KMS-11 (cell line): Measurements from ENCODE around the gene ANKLE2.

Source experiments
- H2AFZ ChIP-seq: fragments of 200-600 bp; sonication (generic); 2 replicates; pipeline ENCODE4 v1.6.1; 2016; ENCODE audit warnings: antibody characterized with exemption, mixed run types, low read depth
- H3K27ac ChIP-seq: fragments of 200-600 bp; sonication (generic); 2 replicates; pipeline ENCODE4 v1.6.1; 2016; ENCODE audit warnings: mild to moderate bottlenecking, mixed run types
- H3K27me3 ChIP-seq: fragments of 200-600 bp; sonication (generic); 2 replicates; pipeline ENCODE4 v1.6.1; 2017; ENCODE audit warnings: mild to moderate bottlenecking, low read depth, mixed run types, moderate library complexity; ENCODE audit not compliant: insufficient read depth
- H3K36me3 ChIP-seq: fragments of 200-600 bp; sonication (generic); 2 replicates; pipeline ENCODE4 v1.6.1; 2017; ENCODE audit warnings: mild to moderate bottlenecking, mixed run types; ENCODE audit not compliant: insufficient read depth
- H3K4me1 ChIP-seq: fragments of 200-600 bp; sonication (generic); 2 replicates; pipeline ENCODE4 v1.6.1; 2016; ENCODE audit warnings: mild to moderate bottlenecking, low read depth, mixed run types; ENCODE audit not compliant: poor library complexity, severe bottlenecking
- H3K4me2 ChIP-seq: fragments of 200-600 bp; sonication (generic); 2 replicates; pipeline ENCODE4 v1.7.0; 2016; ENCODE audit warnings: mild to moderate bottlenecking, mixed run types
- H3K4me3 ChIP-seq: fragments of 200-600 bp; sonication (generic); IDR thresholded peaks from 2 replicates; pipeline ENCODE4 v1.6.1; 2017; ENCODE audit warnings: low read depth, low read length, mixed read lengths; ENCODE audit not compliant: insufficient read depth
- H3K79me2 ChIP-seq: fragments of 200-600 bp; sonication (generic); 2 replicates; pipeline ENCODE4 v1.6.1; 2016; ENCODE audit warnings: low read depth, mixed run types; ENCODE audit not compliant: insufficient read depth
- H3K9ac ChIP-seq: fragments of 200-600 bp; sonication (generic); 2 replicates; pipeline ENCODE4 v1.6.1; 2016; ENCODE audit warnings: mild to moderate bottlenecking, mixed run types
- H4K20me1 ChIP-seq: fragments of 200-600 bp; sonication (generic); 2 replicates; pipeline ENCODE4 v1.6.1; 2016; ENCODE audit warnings: mild to moderate bottlenecking, mixed run types; ENCODE audit not compliant: insufficient read depth
- TF ChIP-seq, protein P1 (sequence below): fragments of 200-600 bp; sonication (generic); conservative IDR thresholded peaks from 2 replicates; pipeline ENCODE4 v1.6.1; 2017; ENCODE audit warnings: low read depth, mild to moderate bottlenecking, antibody characterized with exemption, low read length, moderate library complexity, mixed read lengths

Gene ANKLE2

DNA sequence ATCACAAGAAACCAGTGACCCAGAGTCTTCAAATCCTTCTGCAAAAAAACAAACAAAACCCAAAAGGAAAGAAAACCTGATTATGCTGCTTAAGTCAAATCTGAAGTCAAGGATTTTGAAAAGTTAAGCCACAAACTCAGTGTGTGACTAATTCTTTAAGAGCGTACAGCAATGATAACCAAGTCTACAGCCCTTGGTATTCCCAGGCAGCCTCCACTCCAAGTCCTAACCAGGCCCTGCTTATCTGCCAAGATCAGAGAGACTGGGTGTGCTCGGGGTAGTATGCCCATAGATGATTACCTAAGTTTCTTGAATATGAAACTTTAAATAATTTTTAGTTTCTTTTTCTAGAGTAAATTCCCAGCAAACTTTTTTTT lies 37.9 kb downstream of the ANKLE2 start:
- no peaks in the 10 kb centered on the region for H4K20me1 ChIP-seq

DNA sequence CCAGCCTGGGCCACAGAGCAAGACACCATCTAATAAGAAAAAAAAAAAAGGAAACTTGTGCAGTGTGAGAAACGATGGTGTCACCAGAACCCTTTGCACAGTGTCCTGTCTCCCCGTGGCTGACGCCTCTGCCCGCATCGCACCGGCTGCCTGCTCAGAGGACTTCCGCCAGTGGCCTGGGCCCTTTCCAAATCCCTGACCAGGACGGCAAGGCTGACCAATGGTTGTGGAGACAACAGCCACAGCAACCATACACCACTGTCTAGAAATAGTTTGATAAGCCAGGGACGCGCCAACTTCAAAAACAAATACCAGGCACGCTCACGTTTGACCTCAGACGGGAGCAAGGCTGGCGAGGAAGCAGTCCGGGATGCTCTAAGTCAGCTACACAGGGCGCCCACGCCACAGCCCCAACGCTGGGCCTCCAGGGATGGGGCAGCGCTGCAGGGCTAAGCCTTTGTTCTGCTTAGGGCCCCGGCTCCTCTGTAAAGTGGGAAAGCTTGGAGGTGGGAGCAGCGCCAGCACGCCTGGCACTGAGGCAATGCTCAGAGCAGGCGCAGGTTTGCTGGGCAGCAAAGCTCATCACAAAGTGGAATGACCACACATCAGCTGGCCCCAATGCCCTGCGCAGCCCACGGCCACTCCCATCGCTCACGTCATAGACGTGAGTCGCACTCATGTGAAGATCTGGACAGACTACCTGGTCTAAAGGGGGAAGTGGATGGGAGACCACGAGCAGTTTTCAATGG lies 38.4 kb downstream of the ANKLE2 start:
- Histone ChIP-seq H3K4me3 (no peak overlapping the region), H3K4me2 (no peak overlapping the region), H4K20me1 (no peaks in the 10 kb centered on the region), H3K79me2 (no peaks in the 10 kb centered on the region), H3K27me3 (no peaks in the 10 kb centered on the region), H3K27ac (no peak overlapping the region), H3K4me1 (no peaks in the 10 kb centered on the region), H3K36me3 (no peaks in the 10 kb centered on the region), H3K9ac (no peak overlapping the region), H2AFZ (no peak overlapping the region)
- TF ChIP-seq, protein P1, sequence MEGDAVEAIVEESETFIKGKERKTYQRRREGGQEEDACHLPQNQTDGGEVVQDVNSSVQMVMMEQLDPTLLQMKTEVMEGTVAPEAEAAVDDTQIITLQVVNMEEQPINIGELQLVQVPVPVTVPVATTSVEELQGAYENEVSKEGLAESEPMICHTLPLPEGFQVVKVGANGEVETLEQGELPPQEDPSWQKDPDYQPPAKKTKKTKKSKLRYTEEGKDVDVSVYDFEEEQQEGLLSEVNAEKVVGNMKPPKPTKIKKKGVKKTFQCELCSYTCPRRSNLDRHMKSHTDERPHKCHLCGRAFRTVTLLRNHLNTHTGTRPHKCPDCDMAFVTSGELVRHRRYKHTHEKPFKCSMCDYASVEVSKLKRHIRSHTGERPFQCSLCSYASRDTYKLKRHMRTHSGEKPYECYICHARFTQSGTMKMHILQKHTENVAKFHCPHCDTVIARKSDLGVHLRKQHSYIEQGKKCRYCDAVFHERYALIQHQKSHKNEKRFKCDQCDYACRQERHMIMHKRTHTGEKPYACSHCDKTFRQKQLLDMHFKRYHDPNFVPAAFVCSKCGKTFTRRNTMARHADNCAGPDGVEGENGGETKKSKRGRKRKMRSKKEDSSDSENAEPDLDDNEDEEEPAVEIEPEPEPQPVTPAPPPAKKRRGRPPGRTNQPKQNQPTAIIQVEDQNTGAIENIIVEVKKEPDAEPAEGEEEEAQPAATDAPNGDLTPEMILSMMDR, result no peak

More for the DNA sequence above, 37.9 kb downstream of the ANKLE2 start:
- no peaks in the 10 kb centered on the region for H3K36me3 ChIP-seq
- H3K4me1 ChIP-seq, result no peaks in the 10 kb centered on the region
- TF ChIP-seq, protein P1, result no peak
- no peak overlapping the region for H3K4me3 ChIP-seq
- no peaks in the 10 kb centered on the region for H3K27me3 ChIP-seq
- H3K79me2 ChIP-seq, result no peaks in the 10 kb centered on the region
- H2AFZ ChIP-seq, result no peak overlapping the region
- H3K4me2 ChIP-seq, result no peak overlapping the region
- no peak overlapping the region for H3K9ac ChIP-seq
- H3K27ac ChIP-seq, result no peak overlapping the region

DNA sequence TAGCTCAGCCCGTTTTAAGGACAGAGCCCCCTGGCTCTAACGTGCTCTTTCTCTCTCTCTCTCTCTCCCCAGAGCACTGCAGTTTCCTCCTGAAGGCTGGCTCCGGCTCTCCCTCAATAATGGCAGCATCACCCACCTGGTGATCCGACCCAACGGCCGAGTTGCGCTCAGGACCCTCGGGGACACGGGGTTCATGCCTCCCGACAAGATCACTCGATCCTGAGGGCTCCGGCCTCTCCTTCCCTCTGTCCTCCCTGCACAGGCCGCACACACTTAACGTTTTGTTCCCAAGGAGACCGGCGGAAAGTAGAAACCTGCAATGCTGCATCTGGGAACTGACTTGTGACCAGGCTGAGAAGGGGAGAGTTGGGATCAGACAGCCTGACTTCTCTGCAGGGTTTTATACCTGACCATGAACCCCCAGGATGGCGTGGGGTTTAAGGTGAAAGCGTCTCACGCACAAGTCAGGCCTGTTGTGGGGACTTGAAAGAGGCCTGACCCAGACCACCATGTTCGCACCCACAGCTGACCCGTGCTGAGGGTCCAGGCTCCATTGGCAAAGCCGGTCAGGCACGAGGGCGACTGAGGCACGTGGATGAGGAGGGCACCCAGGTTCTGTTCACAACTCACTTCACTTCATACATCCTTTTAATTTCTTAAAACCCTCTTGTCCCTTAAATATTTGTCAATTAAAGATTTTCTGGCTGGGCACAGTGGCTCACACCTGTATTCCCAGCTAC lies 40.9 kb downstream of the ANKLE2 start:
- Histone ChIP-seq H3K4me2 (no peak overlapping the region), H3K27me3 (no peaks in the 10 kb centered on the region), H3K79me2 (no peaks in the 10 kb centered on the region), H3K27ac (no peak overlapping the region), H2AFZ (no peak overlapping the region), H3K4me3 (no peak overlapping the region), H4K20me1 (no peaks in the 10 kb centered on the region), H3K9ac (no peak overlapping the region), H3K4me1 (no peaks in the 10 kb centered on the region), H3K36me3 (no peaks in the 10 kb centered on the region)
- TF ChIP-seq, protein P1, result no peak

DNA sequence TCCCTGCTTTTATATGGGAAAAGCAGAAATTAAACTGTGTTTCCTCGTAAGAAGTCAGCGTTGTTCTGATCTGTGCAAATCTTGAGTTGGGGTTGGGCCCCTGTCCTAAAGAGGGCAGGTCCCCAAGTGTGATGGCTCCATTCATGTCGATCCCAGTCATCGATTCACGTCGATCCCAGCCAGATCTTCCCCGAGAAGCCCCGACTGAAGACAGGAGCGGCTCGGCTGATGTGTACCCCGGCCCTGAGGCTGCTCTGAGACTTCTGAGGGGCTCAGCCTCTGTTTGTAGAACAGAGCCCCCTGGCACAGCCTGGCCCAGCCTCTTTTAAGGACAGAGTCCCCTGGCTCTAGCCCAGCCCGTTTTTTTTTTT lies 41.7 kb downstream of the ANKLE2 start:
- H3K36me3 ChIP-seq, result no peaks in the 10 kb centered on the region
- H3K27me3 ChIP-seq, result no peaks in the 10 kb centered on the region
- H2AFZ ChIP-seq, result no peak overlapping the region
- TF ChIP-seq, protein P1, result no peak
- H3K27ac ChIP-seq, result no peak overlapping the region
- no peaks in the 10 kb centered on the region for H3K4me1 ChIP-seq
- no peak overlapping the region for H3K9ac ChIP-seq
- H4K20me1 ChIP-seq, result no peaks in the 10 kb centered on the region
- H3K79me2 ChIP-seq, result no peaks in the 10 kb centered on the region
- no peak overlapping the region for H3K4me2 ChIP-seq
- H3K4me3 ChIP-seq, result no peak overlapping the region
